NCI-H748 treated with DMSO at 0.1 percent for 48 hours (cell line): ENCODE results near the gene ARHGEF18.

Experiments used
- DNase-seq: peaks from one replicate; lab custom pipeline; 2025; lab: John Stamatoyannopoulos, UW

Gene ARHGEF18

DNA sequence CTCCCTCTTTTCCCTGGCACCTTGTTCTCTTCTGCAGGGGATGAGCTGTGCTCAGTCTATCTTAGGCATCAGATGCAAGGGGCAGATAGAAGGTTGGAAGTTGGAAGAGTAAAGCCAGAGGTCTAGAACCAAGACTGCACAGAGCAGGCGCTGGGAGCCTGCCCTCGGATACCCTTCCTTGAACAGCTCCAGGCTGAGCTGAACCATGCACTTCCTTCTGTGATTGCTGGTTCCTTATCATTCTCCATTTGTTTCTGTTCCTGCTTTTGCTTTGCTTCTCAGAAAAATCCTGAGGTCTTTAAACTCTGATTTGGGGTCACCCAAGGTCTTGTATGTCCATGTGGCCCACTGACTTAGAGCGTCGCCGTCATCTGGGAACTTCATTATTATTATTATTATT lies 36.3 kb downstream of the ARHGEF18 start:
- no peak for DNase-seq

DNA sequence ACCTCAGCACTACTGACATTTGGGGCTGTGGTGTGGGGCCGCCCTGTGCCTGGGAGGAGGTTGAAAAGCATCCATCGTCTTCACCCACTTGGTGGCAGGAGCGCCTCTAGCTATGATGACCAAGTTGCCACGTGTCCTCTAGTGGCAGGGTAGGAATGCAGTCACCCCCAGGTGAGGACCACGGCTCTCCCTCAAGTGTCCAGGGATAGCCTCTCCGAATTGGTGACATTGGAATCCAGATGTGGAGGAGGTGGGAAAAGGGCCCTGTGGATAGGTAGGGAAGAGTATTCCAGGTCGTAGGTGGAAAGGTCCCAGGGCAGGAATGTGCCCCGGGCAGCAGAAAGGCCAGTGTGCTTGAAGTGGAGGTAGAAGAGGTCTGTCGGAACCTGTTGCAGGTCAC lies 37.6 kb downstream of the ARHGEF18 start:
- no peak for DNase-seq

DNA sequence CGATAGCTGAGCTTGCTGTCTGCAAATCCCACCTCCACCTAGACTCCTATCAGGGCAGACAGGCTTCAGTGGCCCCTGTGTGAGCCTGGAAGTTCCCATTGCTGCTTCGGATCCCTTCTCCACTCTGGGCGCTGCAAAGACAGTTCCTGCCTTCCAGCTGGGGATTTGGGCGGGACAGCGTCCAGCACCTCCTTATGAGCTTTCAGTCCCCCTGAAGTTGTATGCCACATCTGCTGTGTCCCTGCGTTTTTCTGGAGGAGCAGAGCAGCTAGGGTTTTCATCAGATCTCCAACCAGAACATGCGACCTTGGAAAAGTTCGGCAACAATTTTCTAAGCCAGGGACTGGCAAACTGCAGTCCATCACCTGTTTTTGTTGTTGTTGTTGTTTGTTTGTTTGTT lies 38.0 kb downstream of the ARHGEF18 start:
- no peak for DNase-seq

DNA sequence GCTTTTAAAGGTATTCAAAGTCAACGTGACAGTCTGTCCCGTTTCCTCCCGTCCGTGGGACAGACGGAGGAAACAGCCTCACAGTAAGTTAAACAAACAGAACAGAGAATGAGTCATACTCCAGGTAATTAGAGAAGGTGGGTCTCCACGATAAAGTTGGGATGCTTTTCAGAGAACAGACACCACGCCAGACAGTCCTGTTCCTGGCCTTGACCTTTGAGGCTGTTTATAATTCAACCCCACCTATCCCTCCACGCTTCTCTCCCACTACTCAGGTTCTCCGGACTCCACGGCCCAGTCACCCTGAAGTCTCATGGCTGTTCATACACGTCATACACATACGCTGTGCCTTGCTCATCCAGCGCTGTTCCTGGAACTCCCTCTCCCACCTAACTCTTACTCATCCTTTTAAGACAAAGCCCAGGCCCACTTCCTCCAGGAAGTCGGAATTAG lies 42.5 kb downstream of the ARHGEF18 start:
- DNase-seq, result no peak

DNA sequence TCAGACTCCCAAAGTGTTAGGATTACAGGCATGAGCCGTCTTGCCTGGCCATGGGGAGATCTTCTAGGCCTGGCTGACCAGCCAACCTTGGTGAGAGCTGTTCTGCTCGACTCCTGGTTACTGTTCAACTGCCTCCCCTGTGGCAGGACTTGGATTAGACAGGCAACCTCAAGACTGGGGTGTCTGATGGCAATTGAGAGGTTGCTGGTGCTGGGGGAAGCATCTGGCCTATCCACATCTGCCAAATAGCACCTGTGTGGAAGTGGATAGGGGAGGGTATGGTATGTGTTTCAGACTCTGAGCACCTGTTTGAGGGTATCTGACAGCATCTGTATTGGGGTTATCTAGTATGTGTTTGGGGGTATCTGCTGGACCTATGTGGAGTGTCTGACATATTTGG lies 44.7 kb downstream of the ARHGEF18 start:
- DNase-seq, result no peak

DNA sequence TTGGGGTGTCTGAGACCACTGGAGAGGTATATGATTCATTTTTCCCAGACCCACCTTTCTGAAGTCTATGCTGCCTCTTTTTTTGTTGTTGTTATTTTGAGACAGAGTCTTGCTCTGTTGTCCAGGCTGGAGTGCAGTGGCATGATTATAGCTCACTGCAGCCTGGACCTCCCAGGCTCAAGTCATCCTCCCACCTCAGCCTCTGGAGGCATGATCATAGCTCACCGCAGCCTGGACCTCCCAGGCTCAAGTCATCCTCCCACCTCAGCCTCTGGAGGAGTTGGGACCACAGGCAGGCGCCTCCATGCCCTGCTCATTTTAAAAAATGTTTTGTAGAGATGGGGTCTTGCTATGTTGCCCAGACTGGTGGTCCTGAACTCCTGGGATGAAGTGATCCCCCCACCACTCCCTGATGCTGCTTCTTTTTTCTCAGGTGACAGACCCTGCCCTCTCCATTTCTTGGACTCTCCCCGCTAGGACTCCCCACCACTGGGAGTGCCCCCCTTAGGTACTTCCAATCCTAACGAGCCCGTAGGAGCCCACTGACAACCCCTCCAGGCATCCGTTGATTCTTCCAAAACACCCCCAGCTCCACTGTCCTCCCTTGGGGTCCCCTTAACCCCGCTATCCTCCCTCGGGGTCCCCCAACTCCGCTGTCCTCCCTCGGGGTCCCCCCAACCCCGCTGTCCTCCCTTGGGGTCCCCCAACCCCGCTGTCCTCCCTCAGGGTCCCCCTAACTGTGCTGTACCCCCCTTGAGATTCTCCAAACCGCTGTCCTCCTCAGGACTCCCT lies 45.4 kb downstream of the ARHGEF18 start:
- no peak for DNase-seq

DNA sequence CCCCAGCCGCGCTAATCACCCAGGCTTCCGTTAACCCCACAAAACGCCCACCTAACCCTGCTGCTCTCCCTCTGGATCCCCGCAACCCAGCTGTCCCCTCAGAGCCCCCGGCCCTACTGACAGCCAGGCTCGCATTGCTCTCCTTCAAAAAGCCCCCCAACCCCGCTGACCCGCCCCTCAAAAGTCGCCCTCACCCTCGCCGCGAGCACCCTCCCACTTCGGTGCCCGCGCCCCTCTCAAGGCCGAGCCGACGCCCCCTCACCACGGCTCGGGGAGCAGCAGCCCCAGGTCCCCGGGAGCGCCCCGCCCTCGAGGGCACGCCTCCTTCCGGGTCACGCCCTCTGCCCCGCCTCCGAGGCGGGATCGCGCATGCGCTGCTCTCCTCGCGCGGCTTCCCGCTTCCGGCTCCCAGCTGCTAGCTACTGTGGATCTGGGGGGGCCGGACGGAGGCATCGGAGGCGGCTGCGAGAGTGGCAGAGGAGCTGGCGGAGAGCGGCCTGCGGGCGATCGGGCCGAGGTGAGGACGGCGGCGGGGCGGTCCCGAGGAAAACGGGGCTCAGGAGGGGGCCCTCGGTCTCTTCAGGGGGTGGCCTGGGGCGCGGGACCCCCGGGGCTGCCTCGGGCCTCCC lies 46.1 kb downstream of the ARHGEF18 start:
- DNase-seq, result peak; percentile 70

DNA sequence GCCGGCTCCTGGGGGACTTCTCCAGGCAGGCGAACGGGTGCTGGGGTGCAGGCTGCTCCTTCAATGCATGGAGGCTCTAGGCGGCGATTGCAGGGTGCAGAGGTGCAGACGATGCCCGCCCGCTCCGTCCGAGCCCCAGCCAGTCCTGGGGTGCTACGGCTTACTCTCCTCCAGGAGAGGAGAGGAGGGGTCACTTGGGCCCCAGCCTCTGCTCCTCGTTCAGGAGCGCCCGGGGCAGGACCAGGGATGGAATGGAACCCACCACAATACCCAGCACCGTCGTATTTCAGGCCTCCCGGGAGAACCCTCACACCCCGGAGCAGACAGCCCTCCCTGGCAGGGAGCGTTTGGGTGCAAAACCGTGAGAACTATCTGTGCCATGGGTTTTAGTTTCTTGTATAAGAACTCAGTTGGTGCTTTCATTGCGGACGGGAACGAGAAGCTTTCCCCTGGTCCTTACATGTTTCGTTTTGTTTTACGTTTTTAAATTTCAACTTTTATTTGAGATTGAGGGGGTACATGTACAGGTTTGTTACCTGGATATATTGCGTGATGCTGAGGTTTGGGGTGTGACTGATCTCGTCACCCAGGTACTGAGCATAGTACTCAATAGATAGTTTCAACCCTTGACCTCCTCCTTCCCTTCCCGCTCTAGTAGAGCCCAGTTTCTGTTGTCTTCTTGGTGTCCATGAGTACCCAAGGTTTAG lies 46.8 kb downstream of the ARHGEF18 start:
- no peak for DNase-seq

DNA sequence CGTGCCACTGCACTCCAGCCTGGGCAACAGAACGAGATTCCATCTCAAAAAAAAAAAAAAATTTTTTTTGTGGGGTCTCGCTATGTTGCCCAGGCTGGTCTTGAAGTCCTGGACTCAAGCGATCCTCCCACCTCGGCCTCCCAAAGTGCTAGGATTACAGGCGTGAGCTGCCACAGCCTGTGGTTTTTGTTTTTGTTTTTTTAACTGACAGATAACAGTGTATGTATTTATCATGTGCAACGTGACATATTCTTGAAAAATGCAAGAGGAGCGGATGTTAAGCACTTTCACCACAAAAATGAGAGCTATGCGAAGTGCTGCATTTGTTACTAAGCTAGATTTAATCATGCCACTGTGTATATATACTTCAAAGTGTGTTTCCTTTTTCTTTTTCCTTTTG lies 49.0 kb downstream of the ARHGEF18 start:
- DNase-seq, result no peak
